Esophagus muscularis mucosa (tissue), 4 donors: ENCODE data around the gene TALDO1.

Experiments
- EP300 ChIP-seq: sonication (generic); formaldehyde crosslinking; IDR thresholded peaks from one replicate; pipeline ENCODE4 v1.6.1; 2017; ENCODE audit warnings: antibody characterized with exemption
- POLR2A ChIP-seq: fragments of 450-650 bp; IDR thresholded peaks from one replicate; pipeline ENCODE4 v1.6.1; 2017; ENCODE audit warnings: antibody characterized with exemption, moderate library complexity, mild to moderate bottlenecking, low read depth
- POLR2AphosphoS5 ChIP-seq, 2 donors: sonication (generic); formaldehyde crosslinking; IDR thresholded peaks; one replicate each; pipeline ENCODE4 v1.6.1; 2017; ENCODE audit warnings: antibody characterized with exemption in 2 of 2
- TF ChIP-seq, protein P1 (sequence below), 3 experiments: fragments of 200-600 bp in 2 of 3; fragments of 450-650 bp in 1 of 3; sonication (generic) in 2 of 3; IDR thresholded peaks; one replicate each; pipeline ENCODE4 v1.5.1; 2017 to 2019; ENCODE audit warnings: antibody characterized with exemption in 3 of 3, mild to moderate bottlenecking in 2 of 3, moderate library complexity in 1 of 3

DNA sequence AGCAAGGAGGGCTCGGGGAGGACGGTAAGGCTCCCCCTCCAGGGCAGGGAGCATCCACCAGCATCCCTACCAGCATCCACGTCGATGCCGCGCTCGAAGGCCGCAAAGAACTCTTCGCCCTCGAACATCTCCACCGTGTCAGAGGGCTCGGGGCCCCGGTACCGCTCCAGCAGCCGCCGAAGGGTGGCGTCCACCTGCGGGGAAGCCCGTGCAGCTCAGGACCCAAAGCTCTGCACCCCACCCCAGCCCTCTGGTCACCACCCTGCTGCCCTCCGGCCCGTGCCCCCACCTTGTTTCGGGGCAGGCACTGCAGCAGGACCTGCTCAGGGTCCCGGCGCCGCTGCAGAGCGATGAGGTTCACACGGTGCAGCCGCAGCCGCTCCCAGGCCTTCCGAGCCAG lies 53.2 kb downstream of the TALDO1 start:
- no peak for TF ChIP-seq POLR2AphosphoS5 (IDR thresholded peaks at IDR 0.05)
- TF ChIP-seq POLR2A = no peak
- TF ChIP-seq, protein P1, sequence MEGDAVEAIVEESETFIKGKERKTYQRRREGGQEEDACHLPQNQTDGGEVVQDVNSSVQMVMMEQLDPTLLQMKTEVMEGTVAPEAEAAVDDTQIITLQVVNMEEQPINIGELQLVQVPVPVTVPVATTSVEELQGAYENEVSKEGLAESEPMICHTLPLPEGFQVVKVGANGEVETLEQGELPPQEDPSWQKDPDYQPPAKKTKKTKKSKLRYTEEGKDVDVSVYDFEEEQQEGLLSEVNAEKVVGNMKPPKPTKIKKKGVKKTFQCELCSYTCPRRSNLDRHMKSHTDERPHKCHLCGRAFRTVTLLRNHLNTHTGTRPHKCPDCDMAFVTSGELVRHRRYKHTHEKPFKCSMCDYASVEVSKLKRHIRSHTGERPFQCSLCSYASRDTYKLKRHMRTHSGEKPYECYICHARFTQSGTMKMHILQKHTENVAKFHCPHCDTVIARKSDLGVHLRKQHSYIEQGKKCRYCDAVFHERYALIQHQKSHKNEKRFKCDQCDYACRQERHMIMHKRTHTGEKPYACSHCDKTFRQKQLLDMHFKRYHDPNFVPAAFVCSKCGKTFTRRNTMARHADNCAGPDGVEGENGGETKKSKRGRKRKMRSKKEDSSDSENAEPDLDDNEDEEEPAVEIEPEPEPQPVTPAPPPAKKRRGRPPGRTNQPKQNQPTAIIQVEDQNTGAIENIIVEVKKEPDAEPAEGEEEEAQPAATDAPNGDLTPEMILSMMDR (IDR thresholded peaks at IDR 0.05) = no peak
- no peak for TF ChIP-seq EP300
